HG03196 (cell line): ENCODE results near the gene BCHE.
"Not testable (repeated sequence)": the region's sequence is repeated elsewhere in the genome, so short reads cannot be mapped to it uniquely, and the experiment has no call there.

Source experiments
- ATAC-seq: cut with Tn5 transposase; IDR thresholded peaks from one replicate; pipeline ENCODE4 v1.9.1; 2021; ENCODE audit not compliant: unreplicated experiment

The BCHE gene

DNA sequence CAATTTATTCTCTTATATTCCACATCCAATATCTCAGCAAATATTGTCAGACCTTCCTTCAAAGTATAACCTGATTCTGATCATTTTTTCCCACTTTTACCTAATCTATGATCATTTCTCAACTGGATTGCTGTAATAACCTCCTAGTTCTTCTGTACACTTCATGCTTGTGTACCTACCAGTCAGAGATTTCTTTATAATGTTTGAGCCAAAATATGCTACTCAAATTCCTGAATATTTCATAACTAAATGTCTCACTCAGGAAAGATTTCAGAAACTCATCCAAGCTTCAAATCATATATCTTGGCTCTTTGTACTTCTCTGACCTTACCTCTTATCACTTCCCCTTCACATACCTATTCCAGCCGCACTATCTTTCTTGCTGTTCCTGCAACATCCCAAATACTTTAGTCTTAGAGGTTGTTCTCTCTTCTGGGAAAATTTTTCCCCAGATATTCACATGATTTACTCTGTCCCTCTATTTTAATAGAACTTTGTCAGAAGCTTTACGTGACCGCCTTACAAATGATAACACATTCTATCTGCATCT lies 20.0 kb downstream of the BCHE start:
- ATAC-seq, result no peak

DNA sequence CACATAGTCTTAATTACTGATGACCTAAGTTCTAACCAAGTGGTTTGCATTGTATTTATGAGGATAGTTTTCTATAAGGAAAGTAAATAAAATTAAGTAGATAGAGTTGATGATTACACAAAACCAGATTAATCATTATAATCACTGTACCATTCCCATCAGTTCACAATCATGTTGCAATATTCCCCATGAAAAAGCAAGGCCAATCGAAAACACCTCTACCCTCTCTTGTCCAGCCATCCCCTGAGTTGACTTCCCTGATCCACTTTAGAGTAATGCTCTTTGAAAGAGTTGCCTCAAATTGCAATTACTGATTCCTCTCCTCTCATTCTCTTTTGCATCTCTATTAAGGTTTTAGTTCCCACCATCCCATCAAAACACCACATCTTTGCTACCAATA lies 21.0 kb downstream of the BCHE start:
- no peak for ATAC-seq

DNA sequence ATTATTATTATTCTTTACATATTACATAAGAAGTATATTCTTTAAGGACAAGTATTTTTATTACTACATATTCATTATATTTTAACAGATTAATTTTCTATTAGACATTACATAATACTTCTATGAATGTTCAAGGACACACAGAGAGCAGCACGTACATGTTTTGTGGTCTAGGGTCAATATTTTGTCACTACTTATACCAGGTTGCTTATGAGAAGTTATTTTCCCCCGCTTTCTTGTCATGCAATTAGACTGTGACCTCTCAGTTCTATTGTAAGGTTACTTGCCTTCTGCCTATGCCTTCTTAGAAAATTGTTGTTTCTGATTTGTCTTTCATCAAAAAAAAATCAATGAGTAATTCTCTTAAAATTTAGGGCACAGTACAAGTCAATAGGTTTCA lies 21.5 kb downstream of the BCHE start:
- ATAC-seq, result no peak

DNA sequence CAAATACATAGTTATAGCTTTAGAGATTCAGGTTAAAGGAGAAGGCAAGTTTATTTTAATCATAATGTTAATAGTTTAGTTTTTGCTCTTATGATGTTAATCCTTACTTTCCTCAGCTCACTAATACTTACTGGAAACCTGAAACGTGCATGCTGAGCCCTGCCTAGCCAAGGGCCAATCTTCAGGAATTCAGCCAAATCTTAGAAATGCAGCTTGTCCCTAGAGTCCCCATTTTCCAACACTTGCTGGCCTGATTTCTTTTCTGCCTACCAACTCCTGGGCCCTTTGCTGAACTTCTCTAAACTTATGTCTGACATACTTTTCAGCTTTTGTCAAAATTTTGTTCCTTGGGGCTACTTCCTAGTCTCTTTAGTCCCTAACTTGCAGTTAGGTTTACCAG lies 22.8 kb downstream of the BCHE start:
- ATAC-seq, result no peak

DNA sequence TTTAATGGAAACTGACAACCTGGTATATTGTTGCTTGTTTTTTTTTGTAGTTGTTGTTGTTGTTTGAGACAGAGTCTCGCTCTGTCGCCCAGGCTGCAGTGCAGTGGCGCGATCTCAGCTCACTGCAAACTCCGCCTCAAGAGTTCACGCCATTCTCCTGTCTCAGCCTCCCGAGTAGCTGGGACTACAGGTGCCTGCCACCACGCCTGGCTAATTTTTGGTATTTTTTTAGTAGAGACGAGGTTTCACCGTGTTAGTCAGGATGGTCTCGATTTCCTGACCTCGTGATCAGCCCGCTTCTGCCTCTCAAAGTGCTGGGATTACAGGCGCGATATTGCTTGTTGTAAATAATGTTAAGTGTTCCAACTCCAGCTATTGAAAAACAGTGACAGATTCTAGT lies 29.3 kb downstream of the BCHE start:
- not testable (repeated sequence) for ATAC-seq

DNA sequence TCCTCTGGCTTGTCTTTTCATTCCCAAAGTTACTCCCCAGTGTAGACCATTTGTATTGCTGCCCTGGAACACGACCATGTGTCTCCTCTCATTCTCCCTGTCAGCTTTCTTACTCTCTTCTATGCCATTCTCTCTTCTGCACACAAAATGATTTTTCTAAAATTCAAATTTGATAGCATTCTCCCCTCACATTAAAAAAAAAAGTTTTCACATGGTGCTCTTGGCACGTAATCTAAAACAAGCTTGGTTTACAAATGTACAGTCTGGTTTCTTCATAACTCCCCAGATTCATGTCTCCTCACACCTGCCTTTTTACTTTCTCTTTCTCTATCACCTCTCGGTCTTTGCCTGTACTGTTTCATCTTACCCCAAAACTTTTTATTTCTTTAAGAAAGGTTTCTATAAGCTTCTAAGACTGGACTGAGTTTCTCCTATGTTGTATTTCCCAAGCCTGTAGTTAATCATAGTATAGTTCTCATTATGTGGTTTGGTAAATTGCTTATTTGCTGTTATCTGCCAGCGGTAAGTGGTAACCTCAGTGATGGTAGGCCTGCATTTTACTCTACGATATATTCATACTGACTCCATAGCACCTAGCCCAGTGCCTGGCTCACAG lies 31.2 kb downstream of the BCHE start:
- peak; percentile 86 for ATAC-seq

DNA sequence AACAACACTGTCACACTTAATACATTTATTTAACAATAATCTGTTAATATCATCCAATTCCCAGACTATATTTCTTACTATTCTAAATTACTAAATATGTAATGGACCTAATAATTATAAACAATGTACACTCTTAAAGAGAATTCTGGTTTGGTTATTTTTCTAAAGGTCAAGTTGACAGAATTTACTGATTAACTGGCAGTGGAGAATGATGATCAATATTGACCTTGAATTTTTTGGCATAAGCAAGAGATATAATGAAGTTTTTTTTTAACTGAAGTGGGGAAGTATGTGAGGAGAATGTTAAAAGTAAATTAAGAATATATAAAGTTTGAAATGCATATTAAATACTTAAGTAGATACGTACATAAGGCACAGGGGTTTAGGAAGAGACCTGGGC lies 33.8 kb downstream of the BCHE start:
- ATAC-seq, result no peak

DNA sequence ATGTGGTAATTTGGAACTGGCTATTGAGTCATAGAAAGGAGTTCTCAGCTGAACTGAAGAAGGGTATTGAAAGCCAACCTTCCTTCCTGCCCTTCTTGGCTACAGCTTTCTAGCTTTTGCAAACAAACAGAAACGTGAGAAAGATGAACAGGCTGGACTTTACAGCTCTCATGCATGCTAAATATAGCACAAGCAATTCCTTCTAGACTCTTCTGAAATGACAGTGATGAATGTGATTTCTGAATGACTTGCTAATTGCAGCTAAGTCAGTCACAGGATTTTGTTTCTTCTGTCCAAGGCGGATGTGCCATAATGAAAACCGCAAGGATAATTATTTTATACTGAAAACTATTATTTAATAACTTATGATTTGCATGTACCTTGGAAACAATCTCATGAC lies 36.3 kb downstream of the BCHE start:
- ATAC-seq, result no peak

DNA sequence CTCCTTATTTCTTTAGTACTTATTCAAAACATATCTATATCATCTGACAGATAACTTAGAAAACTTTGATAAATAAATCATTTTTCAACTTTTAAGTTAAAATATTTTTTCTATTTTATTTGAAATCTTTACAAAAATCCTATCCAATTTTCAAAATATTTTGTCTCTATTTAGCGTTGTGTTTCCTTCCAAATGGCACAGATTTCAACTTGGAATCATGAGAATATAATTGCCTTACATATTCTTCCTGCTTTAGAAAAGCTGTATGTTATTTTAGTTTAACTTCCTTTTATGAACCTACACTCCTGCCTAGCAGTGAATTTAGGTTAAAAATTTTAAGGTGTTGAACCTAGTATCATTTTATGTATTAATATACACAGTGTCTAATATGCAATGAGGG lies 38.2 kb downstream of the BCHE start:
- ATAC-seq, result no peak

DNA sequence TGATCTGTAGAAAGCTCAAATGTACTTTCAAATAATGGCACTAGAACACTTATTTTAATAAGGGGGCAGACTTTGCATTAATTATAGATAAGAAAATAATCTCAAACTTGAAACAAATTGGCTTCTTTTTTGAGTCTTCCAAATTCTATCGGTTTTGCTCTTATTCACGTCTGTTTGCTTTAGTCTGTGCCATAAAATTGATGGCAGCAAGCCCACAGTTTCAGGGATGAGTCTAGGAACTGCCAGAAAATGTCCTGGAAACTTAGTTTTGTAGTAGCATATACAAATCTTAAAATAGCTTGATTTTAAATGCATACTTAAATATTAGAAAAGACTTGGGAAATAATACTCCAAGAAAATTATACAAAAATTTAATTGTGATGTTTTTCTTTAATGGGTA lies 39.7 kb downstream of the BCHE start:
- no peak for ATAC-seq

DNA sequence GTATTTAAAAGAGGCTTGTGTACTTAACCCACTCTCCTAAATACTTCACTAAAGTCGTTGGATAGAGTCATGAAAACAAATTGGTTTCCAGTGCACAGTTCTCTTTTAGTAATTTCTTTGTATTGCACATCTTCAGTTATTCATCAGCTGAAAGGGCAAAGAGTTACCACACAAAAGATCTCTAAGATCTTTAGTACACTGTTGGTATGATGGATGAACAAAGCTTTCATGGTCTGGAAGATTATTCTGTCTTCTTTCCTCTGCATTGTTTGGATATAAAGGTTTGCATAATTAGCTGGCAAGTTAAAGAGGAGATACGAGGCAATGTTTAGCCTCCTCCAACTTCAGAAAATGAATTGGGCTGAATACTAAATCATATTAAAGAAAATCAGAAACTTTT lies 40.5 kb downstream of the BCHE start:
- no peak for ATAC-seq

DNA sequence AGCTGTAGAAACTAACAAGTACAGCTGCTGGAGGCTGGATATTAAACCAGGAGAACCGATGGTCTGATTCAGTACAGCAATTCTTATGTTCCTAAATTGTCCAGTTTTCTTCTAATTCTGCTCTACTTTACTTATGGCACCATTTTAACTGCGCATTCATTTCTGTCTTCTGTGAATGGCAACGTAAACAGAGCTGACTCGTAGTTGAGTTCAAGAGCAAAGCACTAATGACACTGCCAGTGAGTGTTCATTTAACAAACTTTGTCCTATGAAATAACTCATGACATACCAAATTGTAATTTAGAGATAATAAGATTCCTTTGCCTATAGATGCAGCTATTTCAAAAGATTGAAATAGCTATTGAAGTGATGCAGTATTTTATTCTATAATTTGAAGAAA lies 48.7 kb downstream of the BCHE start:
- ATAC-seq, result no peak

DNA sequence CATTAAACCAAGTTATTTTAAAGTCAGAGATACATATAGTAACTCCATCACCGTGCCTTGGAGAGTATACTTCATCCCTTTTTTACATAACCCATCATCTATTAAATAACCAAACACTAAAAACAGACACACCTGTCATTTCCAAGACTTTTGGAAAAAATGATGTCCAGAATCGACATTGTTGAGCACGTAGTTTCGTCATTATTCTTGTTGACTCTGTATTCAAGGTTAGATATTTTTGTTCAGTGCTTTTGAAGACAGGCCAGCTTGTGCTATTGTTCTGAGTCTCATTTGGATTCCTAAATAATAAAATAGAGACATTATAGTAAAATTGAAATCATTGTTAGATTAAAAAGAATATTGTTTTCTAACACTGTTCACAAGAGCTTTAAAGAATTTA lies 51.2 kb downstream of the BCHE start:
- no peak for ATAC-seq

DNA sequence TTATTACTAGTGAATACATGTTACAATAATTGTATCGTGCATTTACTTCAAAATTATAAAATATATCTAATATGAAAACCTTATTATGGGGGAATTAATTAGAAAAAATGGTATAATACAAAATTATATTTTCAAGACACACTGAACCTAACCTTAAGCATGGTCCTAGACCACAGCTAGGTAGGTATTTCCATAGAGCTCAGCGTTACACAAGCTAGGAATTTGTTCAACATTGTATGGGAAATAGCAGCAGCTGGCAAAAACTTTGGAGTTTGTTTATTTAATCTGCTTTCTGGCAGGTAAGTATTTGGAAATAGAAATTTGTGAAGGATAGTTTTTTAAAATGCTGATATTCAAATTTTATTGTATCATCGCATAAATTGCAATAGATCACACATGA lies 52.9 kb downstream of the BCHE start:
- no peak for ATAC-seq

DNA sequence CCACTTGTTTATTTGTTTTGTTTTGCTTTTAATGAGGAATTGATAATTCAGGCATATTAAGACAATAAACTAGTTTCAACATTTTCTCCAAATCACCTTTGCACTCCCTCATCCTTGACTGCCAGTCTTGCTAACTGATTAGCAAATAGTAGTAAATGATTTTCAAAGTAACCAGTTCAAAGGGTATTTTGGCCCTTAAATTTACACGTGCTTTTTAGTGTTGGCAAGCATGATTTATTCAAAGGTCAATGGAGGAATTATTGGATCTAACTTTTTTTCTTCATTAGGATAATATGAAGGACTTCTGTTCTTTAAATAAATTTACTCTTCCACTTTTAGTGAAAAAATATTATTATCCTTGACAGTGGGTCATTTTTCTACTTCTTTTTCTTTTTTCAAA lies 53.8 kb downstream of the BCHE start:
- ATAC-seq, result no peak

DNA sequence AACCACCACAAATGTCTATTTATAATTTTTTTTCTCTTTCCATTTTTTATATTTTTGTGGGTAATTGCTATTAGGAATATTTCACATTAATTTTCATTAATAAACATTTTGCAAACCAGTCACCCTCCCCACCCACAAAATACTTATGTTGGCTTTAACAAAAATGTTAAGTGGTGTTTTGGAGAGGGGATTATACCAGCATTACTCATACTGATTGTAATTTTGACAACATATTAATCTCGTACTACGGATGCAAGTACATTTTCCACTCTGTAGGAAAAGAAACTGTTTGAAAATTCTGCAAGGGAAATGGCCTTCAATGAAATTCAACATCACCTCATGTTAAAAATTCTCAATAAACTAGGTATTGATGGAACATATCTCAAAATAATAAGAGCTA lies 58.3 kb downstream of the BCHE start:
- ATAC-seq, result no peak

DNA sequence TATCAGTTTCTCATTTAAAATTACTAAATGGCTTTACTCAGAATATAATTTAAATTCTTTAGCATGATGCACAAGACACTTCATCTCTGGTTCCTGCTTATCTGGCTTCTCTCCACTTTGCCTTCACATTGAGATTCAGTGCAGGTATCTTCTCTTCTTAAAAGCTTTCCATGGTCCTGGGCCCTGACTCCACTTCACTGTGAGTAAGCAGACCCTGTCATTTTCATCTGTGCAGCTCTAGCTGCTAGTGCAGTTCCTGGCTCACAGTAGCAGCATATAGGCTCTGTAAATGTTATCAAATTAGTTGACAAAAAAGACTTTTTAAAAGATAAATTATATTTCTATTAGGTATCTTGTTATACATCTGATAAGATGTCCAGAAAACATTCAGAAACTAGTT lies 58.8 kb downstream of the BCHE start:
- ATAC-seq, result no peak

DNA sequence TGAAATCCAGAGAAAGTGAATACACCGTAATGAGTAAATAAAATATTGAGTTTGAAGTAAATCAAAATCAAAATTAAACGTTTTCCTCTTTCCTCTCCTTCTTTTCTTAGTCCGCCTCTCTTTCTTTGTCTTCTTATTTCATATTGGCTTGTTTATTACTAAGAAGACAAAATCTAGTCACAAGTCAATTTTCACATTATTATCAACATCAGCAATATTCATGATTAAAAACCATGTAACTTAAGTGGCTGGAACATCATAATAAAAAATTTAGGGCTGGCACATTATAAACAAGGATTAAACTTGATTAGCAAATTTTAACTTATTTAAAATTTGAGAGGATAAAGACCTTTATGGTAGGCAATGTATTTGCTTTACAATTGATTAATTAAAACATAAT lies 61.4 kb downstream of the BCHE start:
- ATAC-seq, result no peak

DNA sequence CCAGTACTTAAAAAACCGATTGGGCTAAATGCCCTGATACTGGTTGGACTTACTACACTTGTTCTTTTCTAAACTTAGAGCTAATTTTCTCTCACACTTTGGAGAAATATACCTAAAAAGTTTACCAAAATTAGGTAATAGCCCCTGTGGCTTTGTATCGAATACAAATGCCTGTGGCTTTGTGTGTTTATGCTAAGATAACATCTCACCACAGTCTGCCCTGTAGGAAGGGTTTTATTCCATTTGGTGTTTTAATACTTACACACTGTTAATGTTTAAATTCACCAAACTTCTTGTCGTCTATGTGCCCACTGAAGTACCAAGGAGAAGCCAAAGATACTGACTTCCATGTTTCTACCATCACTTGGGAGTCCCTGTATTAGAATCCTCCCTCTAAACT lies 66.4 kb downstream of the BCHE start:
- ATAC-seq, result no peak

DNA sequence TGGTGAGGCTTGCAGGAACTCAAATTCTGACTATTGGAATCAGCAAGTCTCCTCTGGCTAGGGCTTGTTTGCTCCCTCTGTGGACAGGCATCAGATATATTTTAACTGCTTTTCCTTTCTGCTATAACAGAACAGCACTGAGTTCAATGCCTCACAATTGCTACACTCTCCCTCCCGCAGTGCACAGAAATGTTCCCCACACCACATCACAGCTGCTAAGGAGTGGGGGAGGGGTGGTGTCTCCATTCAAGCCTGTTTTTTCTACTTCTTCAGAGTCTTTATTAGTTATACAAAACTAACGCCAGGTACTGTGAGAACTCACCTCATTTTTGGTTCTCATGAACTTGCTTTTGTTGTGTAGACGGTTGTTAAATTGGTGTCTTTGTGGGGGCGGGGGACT lies 68.5 kb downstream of the BCHE start:
- no peak for ATAC-seq

DNA sequence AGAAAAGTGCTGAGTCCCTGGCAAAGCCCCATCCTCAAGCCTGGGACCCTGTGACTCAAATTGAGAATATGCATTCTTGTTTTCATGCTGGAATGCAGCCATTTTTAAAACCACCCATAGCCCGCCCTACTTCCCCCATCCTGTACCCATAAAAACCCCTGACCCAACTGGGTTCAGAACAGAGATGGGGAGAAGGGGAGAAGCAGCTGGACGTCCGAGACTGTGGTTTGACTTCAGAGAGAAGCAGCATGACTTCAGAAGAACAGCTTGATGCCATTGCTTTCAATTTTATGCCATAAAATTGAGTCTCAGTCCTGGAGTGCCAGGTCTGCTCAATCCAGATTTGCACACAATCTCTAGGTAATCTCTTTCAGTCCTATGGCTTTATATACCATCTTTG lies 78.2 kb downstream of the BCHE start:
- no peak for ATAC-seq

DNA sequence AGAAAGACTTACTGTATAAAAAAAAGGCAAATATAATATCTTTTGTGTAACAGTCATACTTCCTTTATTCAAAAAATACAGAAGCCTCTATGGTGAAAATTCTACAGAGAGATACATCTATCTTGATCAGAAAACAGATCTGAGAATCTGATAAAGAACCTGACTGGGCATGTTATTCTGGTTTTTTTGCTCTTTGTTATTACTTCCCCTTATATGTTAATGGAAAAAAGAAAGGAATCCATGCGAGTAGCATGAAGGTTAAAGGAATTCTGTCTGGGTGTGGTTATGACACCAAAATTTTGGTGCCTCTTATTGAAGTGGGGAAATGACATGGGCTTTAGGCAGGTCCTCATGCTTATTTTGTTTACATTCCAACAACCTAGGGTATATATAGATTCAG lies 81.7 kb downstream of the BCHE start:
- ATAC-seq, result no peak

DNA sequence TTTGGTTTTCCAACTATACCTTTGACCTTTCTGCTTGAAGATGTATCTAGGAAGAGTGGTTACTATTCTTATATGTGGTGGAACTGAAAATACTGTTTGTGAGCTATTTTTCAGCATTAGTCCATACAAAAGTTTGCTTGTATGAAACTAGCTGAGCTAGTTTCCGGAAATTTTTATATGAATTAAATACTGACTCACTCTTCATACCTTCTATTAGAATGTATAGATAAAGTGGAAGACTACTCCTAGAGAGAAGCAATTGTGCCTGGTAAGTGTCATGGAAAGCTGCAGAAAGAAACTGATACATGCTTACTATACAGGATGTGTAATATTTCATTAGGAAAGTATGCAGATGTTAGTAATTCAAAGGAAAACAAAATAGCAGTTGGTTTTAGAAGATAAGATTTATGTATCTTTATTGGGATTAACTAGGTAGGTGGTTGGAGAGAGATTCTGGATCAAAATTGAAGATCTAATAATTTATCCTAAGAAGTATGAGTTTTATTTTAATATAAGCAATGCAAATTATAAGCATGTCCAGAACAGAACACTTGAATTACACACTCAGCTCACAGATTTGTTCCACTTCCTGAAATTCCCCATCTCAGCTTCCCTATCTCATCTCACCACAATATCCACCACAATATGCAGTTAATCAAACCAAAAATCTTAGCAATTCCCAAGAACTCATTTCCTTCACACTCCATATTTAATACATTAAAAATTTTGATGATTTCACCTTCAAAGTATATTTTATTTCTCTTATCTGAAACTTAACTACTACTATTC lies 82.8 kb downstream of the BCHE start:
- ATAC-seq, result no peak
